HG02981 (cell line): Measurements from ENCODE around the gene SIL1.

Experiments used
- ATAC-seq: cut with Tn5 transposase; IDR thresholded peaks from one replicate; pipeline ENCODE4 v1.9.1; 2021; ENCODE audit warnings: mild to moderate bottlenecking, moderate library complexity; ENCODE audit not compliant: unreplicated experiment

The SIL1 gene

GRCh38 chr5:138985683-138986082 lies 212.5 kb downstream of the SIL1 start:
- no peak for ATAC-seq

- ATAC-seq: no peak
These were observed 212.9 kb downstream of the SIL1 start for GRCh38 chr5:138985256-138985655.

- no peak for ATAC-seq
These were observed 214.2 kb downstream of the SIL1 start for GRCh38 chr5:138983984-138984383.

- ATAC-seq: no peak
These were observed 216.6 kb downstream of the SIL1 start for GRCh38 chr5:138981586-138981985.

- ATAC-seq: no peak
These were observed 217.0 kb downstream of the SIL1 start for GRCh38 chr5:138981131-138981530.

- ATAC-seq: no peak
These were observed 217.7 kb downstream of the SIL1 start for GRCh38 chr5:138980441-138980840.

- no peak for ATAC-seq
These were observed 218.4 kb downstream of the SIL1 start for GRCh38 chr5:138979684-138980280.

GRCh38 chr5:138978581-138978980 lies 219.6 kb downstream of the SIL1 start:
- ATAC-seq: no peak

GRCh38 chr5:138978080-138978479 lies 220.1 kb downstream of the SIL1 start:
- no peak for ATAC-seq

- ATAC-seq: no peak
These were observed 222.9 kb downstream of the SIL1 start for GRCh38 chr5:138975098-138975847.

- no peak for ATAC-seq
These were observed 223.7 kb downstream of the SIL1 start for GRCh38 chr5:138974227-138975063.

GRCh38 chr5:138972836-138973235 lies 225.3 kb downstream of the SIL1 start:
- no peak for ATAC-seq

- no peak for ATAC-seq
These were observed 225.9 kb downstream of the SIL1 start for GRCh38 chr5:138972230-138972629.

GRCh38 chr5:138969323-138970002 lies 228.7 kb downstream of the SIL1 start:
- ATAC-seq: no peak

GRCh38 chr5:138968601-138969000 lies 229.6 kb downstream of the SIL1 start:
- ATAC-seq: no peak

GRCh38 chr5:138967791-138968448 lies 230.2 kb downstream of the SIL1 start:
- ATAC-seq: no peak

GRCh38 chr5:138966236-138966985 lies 231.8 kb downstream of the SIL1 start:
- ATAC-seq: no peak

GRCh38 chr5:138965626-138966025 lies 232.5 kb downstream of the SIL1 start:
- ATAC-seq: no peak

- no peak for ATAC-seq
These were observed 233.4 kb downstream of the SIL1 start for GRCh38 chr5:138964647-138965201.
